ENCODE measurements around the gene FETUB.
A peak's percentile ranks its signal among the peaks of the same experiment; 100 is the strongest.

Gene FETUB

DNA sequence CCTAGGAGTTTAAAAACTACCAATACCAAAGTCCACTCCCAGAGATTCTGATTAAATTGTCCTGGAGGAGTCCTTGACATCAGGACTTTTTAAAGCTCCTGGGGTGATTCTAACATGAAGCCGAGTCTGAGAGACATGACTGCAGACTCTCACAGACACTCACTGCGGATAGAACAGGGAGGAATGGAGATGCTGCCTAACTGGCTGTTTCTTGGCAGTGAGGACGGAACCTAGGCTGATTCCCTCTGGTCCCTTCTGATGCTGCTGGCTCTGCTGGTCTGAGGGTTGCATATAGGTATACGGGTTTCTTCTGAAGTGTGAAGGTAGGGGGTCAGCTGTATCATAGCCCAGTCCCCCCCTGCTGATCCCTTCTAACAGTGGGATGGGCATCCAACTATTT lies 24.3 kb downstream of the FETUB start:
- H3K36me3 ChIP-seq (ENCODE audit: control insufficient read depth in 1 of 2, insufficient read depth in 2 of 2, low read length in 2 of 2) = no peaks in the 10 kb centered on the region
- no peak overlapping the region for H3K14ac ChIP-seq (ENCODE audit: low read length)
- H2AK5ac ChIP-seq (ENCODE audit: low read length) = no peak overlapping the region
- no peak overlapping the region for H2BK5ac ChIP-seq (ENCODE audit: low read depth, low read length, poor library complexity)
- H2AFZ ChIP-seq (ENCODE audit: insufficient read depth, low read length, poor library complexity) = no peak overlapping the region
- no peaks in the 10 kb centered on the region for H3K27me3 ChIP-seq (ENCODE audit: insufficient read depth, low read length)
- H2BK120ac ChIP-seq (ENCODE audit: insufficient read depth, low read length, poor library complexity) = no peak overlapping the region
- H3K18ac ChIP-seq (ENCODE audit: low read length) = no peak overlapping the region
- no peak overlapping the region for H4K8ac ChIP-seq (ENCODE audit: low read depth, low read length)
- H3K79me1 ChIP-seq (ENCODE audit: low read length) = no peaks in the 10 kb centered on the region
- H3K9me3 ChIP-seq (ENCODE audit: insufficient read depth, low read depth, low read length) = no peaks in the 10 kb centered on the region
- no peaks in the 10 kb centered on the region for H3K79me2 ChIP-seq (ENCODE audit: control insufficient read depth, insufficient read depth, low read length, poor library complexity)
- H4K12ac ChIP-seq (ENCODE audit: low read depth, low read length) = no peak overlapping the region
- H3K23ac ChIP-seq (ENCODE audit: low read length) = no peak overlapping the region
- H3K27ac ChIP-seq (ENCODE audit: low read depth, low read length) = no peak overlapping the region
- DNase-seq = no peak
- H2BK12ac ChIP-seq (ENCODE audit: low read length) = no peak overlapping the region
- H3K4me3 ChIP-seq (ENCODE audit: low read depth, low read length) = no peak overlapping the region
- H4K91ac ChIP-seq (ENCODE audit: low read depth, low read length) = no peak overlapping the region
- H3K9ac ChIP-seq (ENCODE audit: low read length) = no peak overlapping the region
- peaks cover 2 to 5% of the 10 kb centered on the region in 2 experiments for H3K4me1 ChIP-seq (ENCODE audit: control insufficient read depth in 1 of 2, insufficient read depth in 2 of 2, low read length in 2 of 2)
- no peak overlapping the region for H3K4me2 ChIP-seq (ENCODE audit: low read length)
- no peak overlapping the region for H3K4ac ChIP-seq (ENCODE audit: low read depth, low read length)
- no CpG with 5 or more reads among the region's 4 CpGs for WGBS (ENCODE audit: extremely low coverage, insufficient coverage, insufficient read length)

GRCh38 chr3:186665625-186666188 lies 25.5 kb downstream of the FETUB start, which contains the start of gene HRG:
Gene HRG, plus strand, starts transcription at chr3:186666014. Its CDS starts 18 bp downstream, at chr3:186666032.
- Histone ChIP-seq H3K79me1 (ENCODE audit: low read length) (no peaks in the 10 kb centered on the region), H3K36me3 (ENCODE audit: control insufficient read depth in 1 of 2, insufficient read depth in 2 of 2, low read length in 2 of 2) (no peaks in the 10 kb centered on the region), H2BK120ac (ENCODE audit: insufficient read depth, low read length, poor library complexity) (no peak within 1 kb of the TSS), H2AK5ac (ENCODE audit: low read length) (no peak within 1 kb of the TSS), H3K4me3 (ENCODE audit: low read depth, low read length) (no peak within 1 kb of the TSS), H3K9me3 (ENCODE audit: insufficient read depth, low read depth, low read length) (no peaks in the 10 kb centered on the region), H4K12ac (ENCODE audit: low read depth, low read length) (no peak within 1 kb of the TSS), H4K91ac (ENCODE audit: low read depth, low read length) (no peak within 1 kb of the TSS), H3K14ac (ENCODE audit: low read length) (no peak within 1 kb of the TSS), H3K23ac (ENCODE audit: low read length) (no peak within 1 kb of the TSS), H3K18ac (ENCODE audit: low read length) (no peak within 1 kb of the TSS), H3K4me1 (ENCODE audit: control insufficient read depth in 1 of 2, insufficient read depth in 2 of 2, low read length in 2 of 2) (peaks cover 2 to 5% of the 10 kb centered on the region in 2 experiments), H2BK5ac (ENCODE audit: low read depth, low read length, poor library complexity) (no peak within 1 kb of the TSS), H3K4ac (ENCODE audit: low read depth, low read length) (no peak within 1 kb of the TSS), H3K79me2 (ENCODE audit: control insufficient read depth, insufficient read depth, low read length, poor library complexity) (no peaks in the 10 kb centered on the region), H2AFZ (ENCODE audit: insufficient read depth, low read length, poor library complexity) (no peak within 1 kb of the TSS), H3K9ac (ENCODE audit: low read length) (no peak within 1 kb of the TSS), H3K27me3 (ENCODE audit: insufficient read depth, low read length) (no peaks in the 10 kb centered on the region), H2BK12ac (ENCODE audit: low read length) (no peak within 1 kb of the TSS), H3K27ac (ENCODE audit: low read depth, low read length) (no peak within 1 kb of the TSS), H4K8ac (ENCODE audit: low read depth, low read length) (no peak within 1 kb of the TSS), H3K4me2 (ENCODE audit: low read length) (no peak within 1 kb of the TSS)
- WGBS (ENCODE audit: extremely low coverage, insufficient coverage, insufficient read length) = no CpG with 5 or more reads among the region's 8 CpGs
- DNase-seq = no peak

DNA sequence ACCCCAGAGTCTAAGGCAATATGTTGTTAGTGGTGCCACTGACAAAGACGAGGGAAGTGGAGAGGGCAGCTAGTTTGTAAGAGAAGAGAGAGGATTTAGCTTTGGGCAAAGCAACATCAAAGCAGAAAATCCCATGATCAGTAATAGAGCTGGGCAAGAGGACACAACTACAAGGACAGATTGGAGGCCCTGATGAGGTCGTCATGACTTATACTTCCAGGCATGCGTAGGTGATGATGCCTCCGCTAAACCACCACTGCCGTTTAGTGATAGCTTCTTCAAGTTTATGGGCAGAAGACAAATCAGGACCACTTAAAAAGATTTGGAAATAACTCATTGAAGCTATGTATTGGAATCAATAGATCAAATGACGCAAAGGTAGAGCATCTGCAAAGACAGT lies 28.2 kb downstream of the FETUB start:
- WGBS (ENCODE audit: extremely low coverage, insufficient coverage, insufficient read length) = no CpG with 5 or more reads among the region's 6 CpGs
- H2AK5ac ChIP-seq (ENCODE audit: low read length) = no peak overlapping the region
- no peak for DNase-seq
- no peak overlapping the region for H3K18ac ChIP-seq (ENCODE audit: low read length)
- H3K14ac ChIP-seq (ENCODE audit: low read length) = no peak overlapping the region
- H3K36me3 ChIP-seq (ENCODE audit: control insufficient read depth in 1 of 2, insufficient read depth in 2 of 2, low read length in 2 of 2) = no peaks in the 10 kb centered on the region
- no peak overlapping the region for H3K23ac ChIP-seq (ENCODE audit: low read length)
- no peak overlapping the region for H4K12ac ChIP-seq (ENCODE audit: low read depth, low read length)
- H2BK120ac ChIP-seq (ENCODE audit: insufficient read depth, low read length, poor library complexity) = no peak overlapping the region
- H2BK12ac ChIP-seq (ENCODE audit: low read length) = no peak overlapping the region
- no peak overlapping the region for H3K4ac ChIP-seq (ENCODE audit: low read depth, low read length)
- H3K9ac ChIP-seq (ENCODE audit: low read length) = no peak overlapping the region
- H3K4me3 ChIP-seq (ENCODE audit: low read depth, low read length) = no peak overlapping the region
- H3K79me2 ChIP-seq (ENCODE audit: control insufficient read depth, insufficient read depth, low read length, poor library complexity) = no peaks in the 10 kb centered on the region
- no peak overlapping the region for H2BK5ac ChIP-seq (ENCODE audit: low read depth, low read length, poor library complexity)
- H3K79me1 ChIP-seq (ENCODE audit: low read length) = no peaks in the 10 kb centered on the region
- H2AFZ ChIP-seq (ENCODE audit: insufficient read depth, low read length, poor library complexity) = no peak overlapping the region
- H3K4me2 ChIP-seq (ENCODE audit: low read length) = no peak overlapping the region
- peaks cover 2 to 5% of the 10 kb centered on the region in 2 experiments for H3K4me1 ChIP-seq (ENCODE audit: control insufficient read depth in 1 of 2, insufficient read depth in 2 of 2, low read length in 2 of 2)
- no peak overlapping the region for H3K27ac ChIP-seq (ENCODE audit: low read depth, low read length)
- H4K8ac ChIP-seq (ENCODE audit: low read depth, low read length) = no peak overlapping the region
- no peak overlapping the region for H4K91ac ChIP-seq (ENCODE audit: low read depth, low read length)
- H3K27me3 ChIP-seq (ENCODE audit: insufficient read depth, low read length) = no peaks in the 10 kb centered on the region
- H3K9me3 ChIP-seq (ENCODE audit: insufficient read depth, low read depth, low read length) = no peaks in the 10 kb centered on the region

DNA sequence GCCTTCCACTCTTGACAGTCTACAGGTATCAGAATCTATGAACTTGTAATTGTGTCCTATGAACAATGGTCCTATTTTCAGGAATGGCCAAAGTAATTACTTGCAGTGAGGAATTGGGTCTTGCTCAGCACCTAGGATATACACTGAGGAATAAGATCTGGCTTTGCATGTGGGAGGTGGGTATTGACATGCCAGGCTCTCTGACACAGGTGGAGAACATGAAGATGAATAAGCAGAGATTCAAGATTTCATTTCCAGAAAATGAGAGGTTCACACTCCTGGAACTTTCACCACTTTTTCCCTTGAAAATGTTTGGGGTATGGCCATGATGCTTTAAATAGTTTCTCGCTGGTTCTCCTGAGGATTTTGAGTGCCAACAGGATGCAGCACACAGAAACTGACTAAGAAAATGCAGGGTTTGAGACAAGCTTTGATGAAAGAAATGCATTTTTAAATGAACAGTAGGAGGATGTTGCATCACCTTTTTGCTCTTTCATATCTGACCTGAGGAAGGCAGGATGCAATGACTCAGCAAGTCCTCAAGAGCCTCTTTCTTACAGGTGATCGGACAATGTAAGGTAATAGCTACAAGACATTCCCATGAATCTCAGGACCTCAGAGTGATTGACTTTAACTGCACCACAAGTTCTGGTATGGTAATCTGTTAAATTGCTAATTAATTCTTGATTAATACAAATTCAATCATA lies 29.3 kb downstream of the FETUB start:
- no peaks in the 10 kb centered on the region for H3K79me1 ChIP-seq (ENCODE audit: low read length)
- no peak overlapping the region for H2AFZ ChIP-seq (ENCODE audit: insufficient read depth, low read length, poor library complexity)

More for the DNA sequence above, 29.3 kb downstream of the FETUB start:
- H3K27ac ChIP-seq (ENCODE audit: low read depth, low read length) = no peak overlapping the region
- no peaks in the 10 kb centered on the region for H3K79me2 ChIP-seq (ENCODE audit: control insufficient read depth, insufficient read depth, low read length, poor library complexity)
- no peak overlapping the region for H4K91ac ChIP-seq (ENCODE audit: low read depth, low read length)
- DNase-seq = peak in 1 of 2 donors; percentile 28
- H3K9me3 ChIP-seq (ENCODE audit: insufficient read depth, low read depth, low read length) = no peaks in the 10 kb centered on the region
- no peak overlapping the region for H3K4me2 ChIP-seq (ENCODE audit: low read length)
- WGBS (ENCODE audit: extremely low coverage, insufficient coverage, insufficient read length) = no CpG with 5 or more reads among the region's 2 CpGs
- no peak overlapping the region for H3K14ac ChIP-seq (ENCODE audit: low read length)
- H4K12ac ChIP-seq (ENCODE audit: low read depth, low read length) = no peak overlapping the region
- no peak overlapping the region for H2BK5ac ChIP-seq (ENCODE audit: low read depth, low read length, poor library complexity)
- no peaks in the 10 kb centered on the region for H3K27me3 ChIP-seq (ENCODE audit: insufficient read depth, low read length)
- H3K4me1 ChIP-seq (ENCODE audit: control insufficient read depth in 1 of 2, insufficient read depth in 2 of 2, low read length in 2 of 2) = peaks cover 0 to 2% of the 10 kb centered on the region in 2 experiments
- H4K8ac ChIP-seq (ENCODE audit: low read depth, low read length) = no peak overlapping the region
- no peak overlapping the region for H3K18ac ChIP-seq (ENCODE audit: low read length)
- no peak overlapping the region for H3K4me3 ChIP-seq (ENCODE audit: low read depth, low read length)
- H3K4ac ChIP-seq (ENCODE audit: low read depth, low read length) = no peak overlapping the region
- H2BK120ac ChIP-seq (ENCODE audit: insufficient read depth, low read length, poor library complexity) = no peak overlapping the region
- no peak overlapping the region for H2AK5ac ChIP-seq (ENCODE audit: low read length)
- H3K23ac ChIP-seq (ENCODE audit: low read length) = no peak overlapping the region
- H3K9ac ChIP-seq (ENCODE audit: low read length) = no peak overlapping the region
- no peak overlapping the region for H2BK12ac ChIP-seq (ENCODE audit: low read length)
- no peaks in the 10 kb centered on the region for H3K36me3 ChIP-seq (ENCODE audit: control insufficient read depth in 1 of 2, insufficient read depth in 2 of 2, low read length in 2 of 2)

All from trophoblast cell (in vitro differentiated cells and primary cell).